GM13977 (cell line): ENCODE results near the gene PEX26.

ENCODE experiments used
- DNase-seq: peaks from one replicate; pipeline ENCODE4 v3.0.0; 2012; ENCODE audit warnings: low spot score
- in situ Hi-C: fragments of 300-500 bp; cut with MboI; formaldehyde crosslinking; loops from one replicate; pipeline ENCODE4 v1.12.0; 2022; ENCODE audit warnings: low sequenced_read_pairs, low pct_unique_long_range_greater_than_20kb, mixed read lengths, inconsistent platforms; ENCODE audit not compliant: unreplicated experiment
- TF ChIP-seq, protein P1 (sequence below): IDR thresholded peaks from 2 replicates; pipeline ENCODE4 v1.5.1; 2012; ENCODE audit warnings: mild to moderate bottlenecking, control low read depth; ENCODE audit not compliant: insufficient read depth; ENCODE audit errors: extremely low read depth, missing control alignments

The PEX26 gene

DNA sequence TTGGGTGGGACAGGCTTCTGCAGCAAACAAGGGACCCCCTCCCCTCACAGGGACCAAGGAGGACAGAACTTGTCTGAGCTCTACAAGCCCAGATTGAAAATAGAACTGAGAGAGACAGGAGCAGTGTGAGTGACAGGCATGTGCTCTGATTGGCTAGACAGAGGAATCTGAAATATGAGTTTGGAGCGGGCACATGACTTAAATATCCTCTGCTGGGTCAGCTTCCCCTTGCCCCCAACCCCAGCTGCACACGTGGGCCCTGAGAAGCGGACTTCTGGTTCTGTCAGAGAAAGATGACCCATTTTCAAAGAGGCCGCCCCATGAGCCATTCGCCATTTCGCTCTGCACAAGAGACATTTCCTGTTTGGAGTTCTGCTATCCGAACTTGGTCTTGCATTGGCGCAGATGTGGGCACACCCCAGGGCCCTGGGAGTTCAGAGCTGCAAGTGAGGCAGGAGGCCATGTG, 38.1 kb downstream of the PEX26 start:
- TF ChIP-seq, protein P1, sequence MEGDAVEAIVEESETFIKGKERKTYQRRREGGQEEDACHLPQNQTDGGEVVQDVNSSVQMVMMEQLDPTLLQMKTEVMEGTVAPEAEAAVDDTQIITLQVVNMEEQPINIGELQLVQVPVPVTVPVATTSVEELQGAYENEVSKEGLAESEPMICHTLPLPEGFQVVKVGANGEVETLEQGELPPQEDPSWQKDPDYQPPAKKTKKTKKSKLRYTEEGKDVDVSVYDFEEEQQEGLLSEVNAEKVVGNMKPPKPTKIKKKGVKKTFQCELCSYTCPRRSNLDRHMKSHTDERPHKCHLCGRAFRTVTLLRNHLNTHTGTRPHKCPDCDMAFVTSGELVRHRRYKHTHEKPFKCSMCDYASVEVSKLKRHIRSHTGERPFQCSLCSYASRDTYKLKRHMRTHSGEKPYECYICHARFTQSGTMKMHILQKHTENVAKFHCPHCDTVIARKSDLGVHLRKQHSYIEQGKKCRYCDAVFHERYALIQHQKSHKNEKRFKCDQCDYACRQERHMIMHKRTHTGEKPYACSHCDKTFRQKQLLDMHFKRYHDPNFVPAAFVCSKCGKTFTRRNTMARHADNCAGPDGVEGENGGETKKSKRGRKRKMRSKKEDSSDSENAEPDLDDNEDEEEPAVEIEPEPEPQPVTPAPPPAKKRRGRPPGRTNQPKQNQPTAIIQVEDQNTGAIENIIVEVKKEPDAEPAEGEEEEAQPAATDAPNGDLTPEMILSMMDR = no peak
- no peak for DNase-seq
- in situ Hi-C loops = no loop called here

DNA sequence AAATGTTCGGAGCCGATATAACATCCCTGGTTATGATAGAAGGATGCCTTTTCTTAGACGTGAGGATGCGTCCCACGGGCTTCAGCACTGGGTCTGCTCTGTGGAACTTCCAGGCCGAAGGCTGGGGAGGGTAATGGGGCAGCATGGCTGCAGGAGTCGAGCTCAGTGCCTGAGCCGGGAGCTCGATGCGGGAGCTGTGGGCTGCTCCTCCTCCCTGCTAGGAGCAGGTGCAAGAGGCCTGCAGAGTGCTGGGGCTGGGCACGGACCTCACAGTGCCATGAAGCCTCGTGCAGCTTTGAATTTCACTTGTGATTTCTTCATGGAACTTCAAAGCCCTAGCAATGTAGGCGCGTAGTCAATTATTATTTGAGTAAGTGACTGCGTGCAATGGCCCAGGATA, 38.8 kb downstream of the PEX26 start:
- in situ Hi-C loops = no loop called here
- DNase-seq = no peak
- TF ChIP-seq, protein P1 = no peak

DNA sequence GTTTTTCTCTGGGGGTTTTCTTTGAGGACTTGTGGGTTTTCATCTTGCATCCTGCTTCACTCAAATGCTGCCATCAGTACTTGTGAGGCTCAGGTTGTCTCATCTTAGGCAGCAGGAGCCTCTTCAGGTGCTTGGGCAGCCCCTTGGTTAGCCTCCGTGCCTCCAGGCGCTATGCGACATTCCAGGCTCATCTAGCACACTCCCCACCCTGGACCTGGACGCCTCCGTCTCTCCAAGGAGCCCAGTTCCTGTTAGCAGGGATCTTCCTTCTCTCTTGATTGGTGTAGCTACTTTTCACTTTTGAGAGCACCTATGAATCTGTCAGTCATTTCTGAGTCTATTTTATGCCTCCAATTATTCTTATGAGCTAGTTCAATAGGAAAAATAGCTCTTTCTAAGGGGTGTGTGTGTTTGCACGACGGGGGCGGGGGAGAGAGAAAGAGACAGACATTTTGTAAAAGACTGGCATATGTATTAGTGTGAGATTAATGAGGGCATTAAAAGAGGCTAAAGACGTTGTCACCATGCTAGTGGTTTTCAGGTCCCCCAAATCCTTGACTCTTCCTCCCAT, 40.6 kb downstream of the PEX26 start:
- TF ChIP-seq, protein P1 = no peak
- no peak for DNase-seq
- in situ Hi-C loops = no loop called here

DNA sequence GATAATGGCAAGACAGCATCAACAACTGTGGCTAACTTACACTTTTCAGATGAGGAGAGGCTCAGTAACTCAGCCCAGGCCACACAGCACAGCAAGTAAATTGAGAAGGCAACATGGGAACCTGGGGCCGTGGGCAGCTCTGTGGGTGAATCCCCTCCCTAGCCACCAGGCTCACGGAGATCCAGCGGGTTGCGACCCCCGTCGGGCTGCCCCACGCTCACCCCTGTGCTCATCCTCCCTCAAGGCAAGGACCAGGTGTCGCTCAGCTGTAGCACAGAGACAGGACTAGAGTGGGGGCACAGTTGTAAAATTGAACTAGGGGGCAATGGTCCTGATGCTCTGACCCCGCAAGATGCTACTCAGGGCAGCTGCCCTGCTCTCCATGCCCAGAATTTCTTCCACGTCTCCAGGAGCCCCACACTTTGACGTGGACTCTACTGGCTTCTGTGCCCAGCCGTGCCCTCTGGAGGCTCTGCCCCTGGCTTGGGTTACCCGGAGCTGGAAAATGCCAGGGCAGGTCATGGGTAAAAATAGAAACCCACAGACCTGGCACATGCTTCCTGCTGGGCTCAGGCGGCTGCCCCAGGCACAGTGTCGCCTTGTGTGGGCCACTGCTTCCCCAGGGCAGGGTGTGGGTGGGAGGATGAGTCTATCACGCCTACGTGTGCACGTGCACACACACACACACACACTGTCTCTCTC, 41.8 kb downstream of the PEX26 start:
- in situ Hi-C loops = no loop called here
- DNase-seq = no peak
- TF ChIP-seq, protein P1 = no peak

DNA sequence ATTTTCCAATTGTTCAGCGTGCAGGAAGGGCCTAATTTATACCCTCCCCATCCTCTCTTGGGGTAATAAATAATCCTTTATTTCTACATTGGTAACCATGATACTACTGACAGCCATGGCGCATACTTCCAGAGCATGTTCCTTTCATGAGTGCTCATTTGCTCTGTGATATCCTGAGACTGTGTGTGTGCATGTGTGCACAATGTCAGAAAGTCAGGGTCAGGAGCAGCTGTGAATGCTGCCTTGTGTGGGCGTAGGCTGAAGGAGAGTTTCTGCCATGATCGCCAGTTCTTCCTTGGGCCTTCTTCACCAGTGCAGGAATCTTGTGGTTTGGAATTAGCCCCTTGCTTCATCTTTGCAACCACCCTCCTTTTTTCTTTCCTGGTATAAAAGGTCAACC, 43.1 kb downstream of the PEX26 start:
- DNase-seq = no peak
- TF ChIP-seq, protein P1 = no peak
- in situ Hi-C loops = no loop called here

DNA sequence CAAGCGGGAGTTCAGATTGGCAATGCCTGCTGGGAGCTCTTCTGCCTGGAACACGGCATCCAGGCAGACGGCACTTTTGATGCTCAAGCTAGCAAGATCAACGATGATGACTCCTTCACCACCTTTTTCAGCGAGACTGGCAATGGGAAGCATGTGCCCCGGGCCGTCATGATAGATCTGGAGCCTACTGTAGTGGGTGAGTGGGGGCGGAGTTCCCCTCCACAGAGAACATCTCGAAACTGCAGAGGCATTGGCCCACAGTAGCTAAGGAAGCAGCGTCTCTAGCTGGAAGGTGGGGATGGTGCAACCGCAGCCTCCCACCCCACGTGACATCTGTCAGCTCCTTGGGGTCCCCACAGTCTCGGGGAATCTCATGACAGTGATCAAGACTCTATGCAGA, 43.7 kb downstream of the PEX26 start:
- in situ Hi-C loops = no loop called here
- DNase-seq = no peak
- TF ChIP-seq, protein P1 = no peak
